Measurements from ENCODE around the gene S100P. TPM values are rescaled to one million over a fixed set of nuclear protein-coding genes. Genes with fewer than 3 reads are reported as not detected.

S100P gene
- polyA plus RNA-seq, 2 of the 4 experiments (the other 2 are of a cell fraction): 20.9 to 171 TPM

DNA sequence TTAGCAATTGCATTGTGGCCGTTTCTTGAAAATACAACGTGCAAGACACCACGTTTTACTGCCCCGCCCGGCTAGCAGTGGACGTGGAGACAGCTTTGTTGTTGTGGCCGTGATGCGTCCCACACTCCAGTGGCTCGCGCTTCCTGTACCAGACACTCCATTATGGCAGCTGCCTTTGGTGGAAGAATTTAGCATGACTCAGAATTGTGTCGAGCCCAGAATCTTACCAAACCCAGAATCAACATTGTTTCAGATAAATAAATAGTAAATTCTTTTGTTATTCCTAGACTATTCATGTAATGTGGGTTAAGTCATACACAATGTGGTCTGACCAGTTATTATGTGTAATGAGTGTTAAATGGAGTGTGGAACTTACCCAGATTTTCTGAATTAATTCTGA is 25.3 kb upstream of the S100P start:
- H3K9me3 ChIP-seq: no peaks in the 10 kb centered on the region
- TF ChIP-seq TP53 (CRISPR knock-in tag; IDR thresholded peaks at IDR 0.05) (no peak), SMC3 (IDR thresholded peaks at IDR 0.05) (no peak), KDM1A (IDR thresholded peaks at IDR 0.05; ENCODE audit: low read depth) (no peak), ZC3H11A (IDR thresholded peaks at IDR 0.05) (no peak), MAFK (IDR thresholded peaks at IDR 0.05; ENCODE audit: partially characterized antibody) (no peak), CBX8 (IDR thresholded peaks at IDR 0.05) (no peak), PHF8 (IDR thresholded peaks at IDR 0.05; ENCODE audit: borderline replicate concordance, low read depth) (no peak)
- TF ChIP-seq, protein P1, sequence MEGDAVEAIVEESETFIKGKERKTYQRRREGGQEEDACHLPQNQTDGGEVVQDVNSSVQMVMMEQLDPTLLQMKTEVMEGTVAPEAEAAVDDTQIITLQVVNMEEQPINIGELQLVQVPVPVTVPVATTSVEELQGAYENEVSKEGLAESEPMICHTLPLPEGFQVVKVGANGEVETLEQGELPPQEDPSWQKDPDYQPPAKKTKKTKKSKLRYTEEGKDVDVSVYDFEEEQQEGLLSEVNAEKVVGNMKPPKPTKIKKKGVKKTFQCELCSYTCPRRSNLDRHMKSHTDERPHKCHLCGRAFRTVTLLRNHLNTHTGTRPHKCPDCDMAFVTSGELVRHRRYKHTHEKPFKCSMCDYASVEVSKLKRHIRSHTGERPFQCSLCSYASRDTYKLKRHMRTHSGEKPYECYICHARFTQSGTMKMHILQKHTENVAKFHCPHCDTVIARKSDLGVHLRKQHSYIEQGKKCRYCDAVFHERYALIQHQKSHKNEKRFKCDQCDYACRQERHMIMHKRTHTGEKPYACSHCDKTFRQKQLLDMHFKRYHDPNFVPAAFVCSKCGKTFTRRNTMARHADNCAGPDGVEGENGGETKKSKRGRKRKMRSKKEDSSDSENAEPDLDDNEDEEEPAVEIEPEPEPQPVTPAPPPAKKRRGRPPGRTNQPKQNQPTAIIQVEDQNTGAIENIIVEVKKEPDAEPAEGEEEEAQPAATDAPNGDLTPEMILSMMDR (IDR thresholded peaks at IDR 0.05): no peak
- TF ChIP-seq, protein P2, sequence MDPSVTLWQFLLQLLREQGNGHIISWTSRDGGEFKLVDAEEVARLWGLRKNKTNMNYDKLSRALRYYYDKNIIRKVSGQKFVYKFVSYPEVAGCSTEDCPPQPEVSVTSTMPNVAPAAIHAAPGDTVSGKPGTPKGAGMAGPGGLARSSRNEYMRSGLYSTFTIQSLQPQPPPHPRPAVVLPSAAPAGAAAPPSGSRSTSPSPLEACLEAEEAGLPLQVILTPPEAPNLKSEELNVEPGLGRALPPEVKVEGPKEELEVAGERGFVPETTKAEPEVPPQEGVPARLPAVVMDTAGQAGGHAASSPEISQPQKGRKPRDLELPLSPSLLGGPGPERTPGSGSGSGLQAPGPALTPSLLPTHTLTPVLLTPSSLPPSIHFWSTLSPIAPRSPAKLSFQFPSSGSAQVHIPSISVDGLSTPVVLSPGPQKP (IDR thresholded peaks at IDR 0.05; ENCODE audit: low read depth, low read length): no peak
- TF ChIP-seq, protein P3, sequence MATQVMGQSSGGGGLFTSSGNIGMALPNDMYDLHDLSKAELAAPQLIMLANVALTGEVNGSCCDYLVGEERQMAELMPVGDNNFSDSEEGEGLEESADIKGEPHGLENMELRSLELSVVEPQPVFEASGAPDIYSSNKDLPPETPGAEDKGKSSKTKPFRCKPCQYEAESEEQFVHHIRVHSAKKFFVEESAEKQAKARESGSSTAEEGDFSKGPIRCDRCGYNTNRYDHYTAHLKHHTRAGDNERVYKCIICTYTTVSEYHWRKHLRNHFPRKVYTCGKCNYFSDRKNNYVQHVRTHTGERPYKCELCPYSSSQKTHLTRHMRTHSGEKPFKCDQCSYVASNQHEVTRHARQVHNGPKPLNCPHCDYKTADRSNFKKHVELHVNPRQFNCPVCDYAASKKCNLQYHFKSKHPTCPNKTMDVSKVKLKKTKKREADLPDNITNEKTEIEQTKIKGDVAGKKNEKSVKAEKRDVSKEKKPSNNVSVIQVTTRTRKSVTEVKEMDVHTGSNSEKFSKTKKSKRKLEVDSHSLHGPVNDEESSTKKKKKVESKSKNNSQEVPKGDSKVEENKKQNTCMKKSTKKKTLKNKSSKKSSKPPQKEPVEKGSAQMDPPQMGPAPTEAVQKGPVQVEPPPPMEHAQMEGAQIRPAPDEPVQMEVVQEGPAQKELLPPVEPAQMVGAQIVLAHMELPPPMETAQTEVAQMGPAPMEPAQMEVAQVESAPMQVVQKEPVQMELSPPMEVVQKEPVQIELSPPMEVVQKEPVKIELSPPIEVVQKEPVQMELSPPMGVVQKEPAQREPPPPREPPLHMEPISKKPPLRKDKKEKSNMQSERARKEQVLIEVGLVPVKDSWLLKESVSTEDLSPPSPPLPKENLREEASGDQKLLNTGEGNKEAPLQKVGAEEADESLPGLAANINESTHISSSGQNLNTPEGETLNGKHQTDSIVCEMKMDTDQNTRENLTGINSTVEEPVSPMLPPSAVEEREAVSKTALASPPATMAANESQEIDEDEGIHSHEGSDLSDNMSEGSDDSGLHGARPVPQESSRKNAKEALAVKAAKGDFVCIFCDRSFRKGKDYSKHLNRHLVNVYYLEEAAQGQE (IDR thresholded peaks at IDR 0.05): no peak
- no peak overlapping the region for H3K27ac ChIP-seq
- WGBS (ENCODE audit: missing lambda C conversion rate): 65% methylated on average over 11 of the region's 11 CpGs
- CTCF ChIA-PET: interaction anchor here (0.6 to 1.0 kb wide), 2 partner anchors 82 to 402 kb away, joined by 3 to 4 read pairs; no protein-coding TSS in a partner anchor
- FAIRE-seq (no peak), ATAC-seq (no peak), DNase-seq (ENCODE audit: low read depth in 1 of 2, low spot score in 1 of 2) (no peak)
- POLR2A ChIA-PET: no interaction called here
- H3K4me2 ChIP-seq: no peak overlapping the region
- H3K4me3 ChIP-seq: no peak overlapping the region
- H3K4me1 ChIP-seq: peaks cover 7% of the 10 kb centered on the region; the same call in 2 of the 3 replicates

DNA sequence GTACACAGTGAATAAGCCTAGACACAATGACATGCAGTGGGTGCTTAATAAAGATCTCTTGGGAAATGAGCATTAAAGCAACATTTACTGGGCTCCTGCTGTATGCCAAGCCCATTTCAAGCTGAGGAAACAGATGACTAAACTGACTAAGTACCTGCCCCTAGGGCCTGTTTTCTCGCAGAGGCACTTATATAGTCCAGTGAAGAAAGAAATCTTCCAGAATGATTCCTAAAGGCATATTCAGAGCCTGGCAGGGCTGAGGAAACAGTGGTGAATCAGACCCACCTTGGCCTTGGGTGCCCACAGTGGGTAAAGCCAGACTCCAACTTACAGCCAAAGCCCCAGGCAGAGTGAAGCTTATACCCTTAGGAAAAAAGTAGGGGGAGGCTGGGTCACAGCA is 22.0 kb upstream of the S100P start:
- DNase-seq (ENCODE audit: low read depth in 1 of 2, low spot score in 1 of 2) (no peak), ATAC-seq (no peak), FAIRE-seq (no peak)
- no peak overlapping the region for H3K4me2 ChIP-seq
- ChIA-PET POLR2A (no interaction called here), CTCF (no interaction called here)
- H3K4me3 ChIP-seq: no peak overlapping the region
- H3K4me1 ChIP-seq: peaks cover 23% of the 10 kb centered on the region
- WGBS (ENCODE audit: missing lambda C conversion rate): 93% methylated on average over 1 of the region's 1 CpG
- no peaks in the 10 kb centered on the region for H3K9me3 ChIP-seq
- TF ChIP-seq TFCP2L1 (CRISPR knock-in tag; IDR thresholded peaks at IDR 0.05) (no peak), CBX8 (IDR thresholded peaks at IDR 0.05) (no peak)
- TF ChIP-seq, protein P4, sequence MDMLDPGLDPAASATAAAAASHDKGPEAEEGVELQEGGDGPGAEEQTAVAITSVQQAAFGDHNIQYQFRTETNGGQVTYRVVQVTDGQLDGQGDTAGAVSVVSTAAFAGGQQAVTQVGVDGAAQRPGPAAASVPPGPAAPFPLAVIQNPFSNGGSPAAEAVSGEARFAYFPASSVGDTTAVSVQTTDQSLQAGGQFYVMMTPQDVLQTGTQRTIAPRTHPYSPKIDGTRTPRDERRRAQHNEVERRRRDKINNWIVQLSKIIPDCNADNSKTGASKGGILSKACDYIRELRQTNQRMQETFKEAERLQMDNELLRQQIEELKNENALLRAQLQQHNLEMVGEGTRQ (IDR thresholded peaks at IDR 0.05): no peak
- no peak overlapping the region for H3K27ac ChIP-seq

DNA sequence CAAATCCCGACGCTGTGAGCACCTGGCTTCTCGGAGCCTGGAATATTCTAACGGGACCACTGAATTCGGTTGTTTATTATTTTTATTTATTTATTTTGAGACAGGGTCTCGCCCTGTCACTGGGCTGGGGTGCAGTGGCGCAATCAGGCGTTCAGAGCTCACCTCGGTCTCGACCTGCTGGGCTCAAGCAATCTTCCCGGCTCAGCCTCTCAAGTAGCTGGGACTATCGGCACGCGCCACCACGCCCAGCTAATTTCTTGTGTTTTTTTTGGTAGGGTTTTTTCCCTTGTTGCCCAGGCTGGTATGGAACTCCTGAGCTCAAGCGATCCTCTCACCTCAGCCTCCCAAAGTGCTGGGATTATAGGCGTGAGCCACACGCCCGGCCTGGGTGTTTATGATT is 21.5 kb upstream of the S100P start:
- 96% methylated on average over 19 of the region's 19 CpGs for WGBS (ENCODE audit: missing lambda C conversion rate)
- no peak for FAIRE-seq
- TF ChIP-seq EHF (CRISPR knock-in tag; IDR thresholded peaks at IDR 0.05) (no peak), CHD4 (IDR thresholded peaks at IDR 0.05; ENCODE audit: borderline replicate concordance) (no peak), ZSCAN20 (CRISPR knock-in tag; IDR thresholded peaks at IDR 0.05) (no peak), MAZ (IDR thresholded peaks at IDR 0.05; ENCODE audit: borderline replicate concordance, low read depth, low read length) (no peak), TP53 (CRISPR knock-in tag; IDR thresholded peaks at IDR 0.05) (no peak), MAFK (IDR thresholded peaks at IDR 0.05; ENCODE audit: partially characterized antibody) (no peak)
- TF ChIP-seq, protein P4 (IDR thresholded peaks at IDR 0.05): no peak
- TF ChIP-seq, protein P5, sequence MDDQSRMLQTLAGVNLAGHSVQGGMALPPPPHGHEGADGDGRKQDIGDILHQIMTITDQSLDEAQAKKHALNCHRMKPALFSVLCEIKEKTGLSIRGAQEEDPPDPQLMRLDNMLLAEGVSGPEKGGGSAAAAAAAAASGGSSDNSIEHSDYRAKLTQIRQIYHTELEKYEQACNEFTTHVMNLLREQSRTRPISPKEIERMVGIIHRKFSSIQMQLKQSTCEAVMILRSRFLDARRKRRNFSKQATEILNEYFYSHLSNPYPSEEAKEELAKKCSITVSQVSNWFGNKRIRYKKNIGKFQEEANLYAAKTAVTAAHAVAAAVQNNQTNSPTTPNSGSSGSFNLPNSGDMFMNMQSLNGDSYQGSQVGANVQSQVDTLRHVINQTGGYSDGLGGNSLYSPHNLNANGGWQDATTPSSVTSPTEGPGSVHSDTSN (IDR thresholded peaks at IDR 0.05): no peak
- TF ChIP-seq, protein P6, sequence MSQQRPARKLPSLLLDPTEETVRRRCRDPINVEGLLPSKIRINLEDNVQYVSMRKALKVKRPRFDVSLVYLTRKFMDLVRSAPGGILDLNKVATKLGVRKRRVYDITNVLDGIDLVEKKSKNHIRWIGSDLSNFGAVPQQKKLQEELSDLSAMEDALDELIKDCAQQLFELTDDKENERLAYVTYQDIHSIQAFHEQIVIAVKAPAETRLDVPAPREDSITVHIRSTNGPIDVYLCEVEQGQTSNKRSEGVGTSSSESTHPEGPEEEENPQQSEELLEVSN (IDR thresholded peaks at IDR 0.05; ENCODE audit: borderline replicate concordance, low read depth): no peak
- TF ChIP-seq, protein P3 (IDR thresholded peaks at IDR 0.05): no peak

More for the DNA sequence above, 21.5 kb upstream of the S100P start:
- no peak for DNase-seq (ENCODE audit: low read depth in 1 of 2, low spot score in 1 of 2)
- no peaks in the 10 kb centered on the region for H3K9me3 ChIP-seq
- CTCF ChIA-PET: no interaction called here
- peaks cover 24% of the 10 kb centered on the region for H3K4me1 ChIP-seq
- POLR2A ChIA-PET: interaction anchor here (2.1 kb wide), 1 partner anchor 37 kb away, joined by 11 read pairs; the partner anchor contains the start of gene MRFAP1L1
- no peak overlapping the region; a peak in 1 of 6 replicates for H3K27ac ChIP-seq
- no peak for ATAC-seq
- H3K4me2 ChIP-seq: no peak overlapping the region
- no peak overlapping the region for H3K4me3 ChIP-seq

All from A549 (cell line).